ENCODE results near the gene CYP27C1.

- TF ChIP-seq, protein P1, sequence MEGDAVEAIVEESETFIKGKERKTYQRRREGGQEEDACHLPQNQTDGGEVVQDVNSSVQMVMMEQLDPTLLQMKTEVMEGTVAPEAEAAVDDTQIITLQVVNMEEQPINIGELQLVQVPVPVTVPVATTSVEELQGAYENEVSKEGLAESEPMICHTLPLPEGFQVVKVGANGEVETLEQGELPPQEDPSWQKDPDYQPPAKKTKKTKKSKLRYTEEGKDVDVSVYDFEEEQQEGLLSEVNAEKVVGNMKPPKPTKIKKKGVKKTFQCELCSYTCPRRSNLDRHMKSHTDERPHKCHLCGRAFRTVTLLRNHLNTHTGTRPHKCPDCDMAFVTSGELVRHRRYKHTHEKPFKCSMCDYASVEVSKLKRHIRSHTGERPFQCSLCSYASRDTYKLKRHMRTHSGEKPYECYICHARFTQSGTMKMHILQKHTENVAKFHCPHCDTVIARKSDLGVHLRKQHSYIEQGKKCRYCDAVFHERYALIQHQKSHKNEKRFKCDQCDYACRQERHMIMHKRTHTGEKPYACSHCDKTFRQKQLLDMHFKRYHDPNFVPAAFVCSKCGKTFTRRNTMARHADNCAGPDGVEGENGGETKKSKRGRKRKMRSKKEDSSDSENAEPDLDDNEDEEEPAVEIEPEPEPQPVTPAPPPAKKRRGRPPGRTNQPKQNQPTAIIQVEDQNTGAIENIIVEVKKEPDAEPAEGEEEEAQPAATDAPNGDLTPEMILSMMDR (IDR thresholded peaks at IDR 0.05) = no peak
- no peak for TF ChIP-seq POLR2A (IDR thresholded peaks at IDR 0.05; ENCODE audit: low read depth)
- TF ChIP-seq POLR2AphosphoS5 (IDR thresholded peaks at IDR 0.05) = no peak
- no peak for TF ChIP-seq EP300 (IDR thresholded peaks at IDR 0.05)
Measured at GRCh38 chr2:127160676-127161075, 59.4 kb downstream of the CYP27C1 start.

Data from esophagus muscularis mucosa (tissue), 4 donors.